HG02623 (cell line): Measurements from ENCODE around the gene SPARCL1.

ENCODE experiments used
- ATAC-seq: cut with Tn5 transposase; IDR thresholded peaks from one replicate; pipeline ENCODE4 v1.9.1; 2021; ENCODE audit warnings: moderate library complexity; ENCODE audit not compliant: unreplicated experiment

The SPARCL1 gene

GRCh38 chr4:87541956-87542709, 13.0 kb upstream of the SPARCL1 start:
- no peak for ATAC-seq

DNA sequence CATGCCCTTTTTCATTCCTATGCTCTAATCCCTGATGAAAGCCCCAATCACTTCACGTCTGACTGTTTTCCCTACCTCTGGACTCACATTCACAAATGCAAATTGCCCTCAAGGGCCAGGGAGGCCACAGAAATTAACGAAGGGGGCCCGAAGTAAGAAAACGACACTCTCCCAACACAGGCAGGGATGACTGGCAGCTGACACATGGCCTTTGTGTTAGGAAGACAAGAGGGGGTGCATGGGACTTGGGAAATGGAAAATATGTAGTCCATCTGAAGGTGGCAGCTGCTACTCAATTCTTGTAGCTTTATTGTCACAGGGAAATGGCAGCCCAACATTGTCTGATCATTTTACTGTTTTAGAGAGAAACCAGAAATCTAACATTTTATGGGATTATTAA, 12.3 kb upstream of the SPARCL1 start:
- no peak for ATAC-seq

DNA sequence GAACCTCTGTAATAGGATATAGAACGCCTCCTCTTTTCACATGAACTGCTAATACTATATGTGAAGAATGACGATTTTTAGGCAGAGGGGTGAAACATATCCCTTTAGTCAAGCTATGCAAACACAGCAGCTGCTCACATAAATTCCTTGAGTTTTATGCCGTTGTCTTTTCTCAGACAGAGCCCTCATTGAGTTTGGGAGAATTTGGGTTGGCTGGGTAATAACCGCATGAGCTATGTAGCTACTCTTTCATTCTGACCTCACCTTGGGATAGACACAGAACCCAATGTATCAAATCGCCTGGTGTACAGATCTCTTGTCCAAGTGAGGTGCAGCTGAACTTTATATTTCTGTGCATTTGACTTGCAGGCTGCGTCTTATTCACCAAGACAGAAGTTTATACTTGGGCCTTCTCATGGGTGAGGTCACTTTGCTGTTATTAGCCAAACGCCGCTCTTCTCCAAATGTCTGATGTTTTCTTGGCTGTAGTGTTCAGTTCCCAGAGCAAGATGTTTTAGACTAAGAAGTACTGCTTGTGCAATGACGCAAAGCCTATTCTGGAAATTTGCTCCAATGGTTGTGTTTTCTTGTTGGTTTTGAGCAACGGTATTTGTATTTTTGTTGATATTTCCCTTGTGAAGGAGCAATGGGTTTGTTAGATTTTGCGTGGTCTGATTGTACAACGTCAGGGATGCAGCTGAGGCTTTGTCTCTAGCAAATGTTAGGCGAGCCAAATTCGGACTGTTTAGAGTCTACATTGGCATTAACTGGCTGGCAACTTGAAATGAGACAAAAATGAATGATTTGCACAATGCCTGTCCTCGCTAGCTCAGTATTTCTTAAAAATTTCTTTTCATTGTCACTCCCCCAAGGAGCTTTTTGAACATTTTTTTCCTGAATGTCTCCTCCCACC, 11.2 kb upstream of the SPARCL1 start:
- ATAC-seq = no peak

DNA sequence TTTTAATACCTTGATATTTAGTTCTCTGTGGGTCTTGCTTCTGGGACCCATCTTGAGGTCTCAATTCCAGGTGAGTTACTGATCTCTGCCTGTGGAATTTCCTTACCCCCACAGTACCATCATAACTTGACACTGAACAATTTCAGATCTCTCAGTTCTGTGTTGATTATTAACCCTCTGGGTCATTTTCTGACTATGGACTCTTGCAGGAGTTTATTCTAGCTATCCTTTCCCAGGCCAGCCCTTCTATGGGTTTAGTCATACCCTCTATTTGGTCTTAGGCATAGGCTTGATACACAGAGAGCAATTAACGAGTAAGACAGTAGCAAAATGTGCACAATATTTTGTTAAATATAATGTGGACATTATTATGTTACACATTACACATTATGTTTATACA, 3.7 kb upstream of the SPARCL1 start:
- no peak for ATAC-seq

DNA sequence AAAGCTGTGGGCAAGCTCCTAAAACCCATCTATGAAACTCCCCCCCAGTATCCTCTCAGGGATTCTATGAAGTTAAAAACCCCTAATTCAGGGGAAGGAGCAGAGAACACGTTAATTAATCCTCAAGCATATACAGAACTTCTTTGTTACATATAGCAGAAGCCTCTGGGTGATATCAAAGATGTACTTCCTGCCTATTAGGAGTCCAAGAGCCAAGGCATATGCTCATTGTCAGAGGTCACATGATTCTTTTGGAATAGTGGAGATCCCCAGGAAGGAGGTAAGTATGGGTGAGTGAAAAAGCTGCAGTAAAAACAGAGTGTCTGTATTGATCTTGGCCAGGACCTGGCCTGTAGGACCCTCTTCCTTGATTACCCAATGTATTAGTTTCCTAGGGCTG, 2.9 kb upstream of the SPARCL1 start:
- no peak for ATAC-seq

DNA sequence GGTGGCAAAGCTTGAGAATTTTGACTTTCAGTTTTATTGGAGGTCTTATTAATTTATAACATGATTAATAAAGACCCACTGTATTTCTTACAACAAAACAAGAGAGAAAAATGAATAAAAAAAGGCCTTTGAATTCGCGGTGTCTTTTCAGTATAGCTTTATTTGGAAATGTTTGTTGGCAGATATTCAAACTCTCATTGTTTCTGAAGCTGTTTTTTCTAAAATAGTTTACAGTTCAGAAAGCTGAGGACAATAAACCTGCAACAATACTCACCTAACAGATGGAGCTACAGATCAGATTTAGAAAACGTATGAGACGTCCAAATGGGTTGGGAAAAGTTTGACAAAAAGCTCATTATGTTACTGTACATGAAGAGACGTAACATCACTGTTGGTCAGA, 2.4 kb upstream of the SPARCL1 start:
- no peak for ATAC-seq

GRCh38 chr4:87530868-87531267, 1.7 kb upstream of the SPARCL1 start:
- ATAC-seq = no peak

DNA sequence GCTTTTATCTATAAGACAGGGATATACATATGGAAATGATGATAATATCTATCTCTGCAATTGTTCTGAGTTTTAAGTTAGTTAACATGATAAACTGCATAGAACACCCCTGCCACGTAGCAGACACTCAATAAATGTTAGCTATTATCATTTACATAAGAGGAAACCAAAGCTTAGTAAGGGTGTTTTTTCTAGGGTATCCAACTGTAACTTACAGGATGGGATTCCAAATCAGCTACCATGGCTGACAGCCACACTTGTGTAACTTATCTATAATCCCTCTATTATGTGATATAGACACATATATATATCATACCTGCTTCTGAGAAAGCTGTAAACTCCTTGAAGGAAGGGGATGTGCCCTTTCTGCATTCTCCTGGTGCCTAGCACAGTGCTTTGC, 1.1 kb upstream of the SPARCL1 start:
- ATAC-seq = no peak

DNA sequence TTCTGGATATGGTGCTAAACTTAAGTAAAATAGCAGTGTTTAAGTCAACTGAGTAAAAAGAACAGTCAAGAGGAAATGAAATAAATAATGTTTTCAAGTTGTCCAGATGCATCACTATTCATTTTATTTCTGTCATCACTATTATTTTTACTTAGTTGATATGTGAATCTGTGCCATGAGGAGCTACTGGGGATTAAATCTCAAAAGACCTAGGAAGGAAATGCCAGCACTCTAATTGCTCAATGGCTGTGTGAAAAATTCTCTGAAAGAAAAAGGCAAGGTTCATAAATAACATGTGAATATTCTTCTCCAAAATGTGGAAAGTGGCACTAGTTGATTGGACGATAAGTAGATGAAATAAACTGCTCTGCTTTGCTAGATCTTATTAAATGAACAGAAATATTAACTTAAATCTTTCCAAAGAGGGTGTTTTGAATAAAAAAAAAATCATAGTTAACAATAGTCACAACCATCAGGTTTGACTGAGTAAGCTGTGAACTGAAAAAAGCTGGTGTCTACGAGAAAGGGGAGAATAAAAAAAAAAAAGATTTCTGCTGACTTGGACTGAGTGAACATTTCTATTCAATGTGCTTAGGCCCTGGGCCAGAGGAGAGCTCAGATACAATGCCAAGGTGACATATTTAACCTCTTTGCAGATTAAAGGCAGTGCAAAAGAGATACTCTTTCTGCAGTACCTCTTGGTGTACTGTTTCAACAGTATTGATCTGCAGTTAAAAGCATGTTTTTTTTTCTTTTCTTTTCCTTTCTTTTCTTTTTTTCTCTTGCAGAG, 1.6 kb downstream of the SPARCL1 start:
- ATAC-seq = no peak

- ATAC-seq = no peak
Measured at GRCh38 chr4:87525636-87526295, 3.4 kb downstream of the SPARCL1 start.

DNA sequence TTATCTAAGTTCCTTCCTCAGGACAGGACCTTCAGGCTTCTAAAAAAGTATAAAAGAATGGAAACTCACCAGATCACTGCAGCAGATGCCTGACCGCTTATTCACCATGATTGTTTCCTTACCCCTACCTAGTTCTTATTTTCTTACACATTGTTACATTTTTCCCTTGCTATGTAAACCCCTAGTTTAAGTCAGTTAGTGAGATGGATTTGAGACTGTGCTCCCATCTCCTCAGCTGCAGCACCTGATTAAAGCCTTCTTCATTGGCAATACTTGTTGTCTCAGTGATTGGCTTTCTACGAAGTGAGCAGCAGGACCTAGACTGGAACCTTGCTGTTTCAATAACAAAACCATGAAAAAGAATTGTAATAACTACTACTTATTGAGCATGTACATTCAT, 4.7 kb downstream of the SPARCL1 start:
- ATAC-seq = no peak

GRCh38 chr4:87523307-87523706, 5.9 kb downstream of the SPARCL1 start:
- ATAC-seq = no peak

- ATAC-seq = no peak
Measured at GRCh38 chr4:87521757-87522374, 7.3 kb downstream of the SPARCL1 start.

DNA sequence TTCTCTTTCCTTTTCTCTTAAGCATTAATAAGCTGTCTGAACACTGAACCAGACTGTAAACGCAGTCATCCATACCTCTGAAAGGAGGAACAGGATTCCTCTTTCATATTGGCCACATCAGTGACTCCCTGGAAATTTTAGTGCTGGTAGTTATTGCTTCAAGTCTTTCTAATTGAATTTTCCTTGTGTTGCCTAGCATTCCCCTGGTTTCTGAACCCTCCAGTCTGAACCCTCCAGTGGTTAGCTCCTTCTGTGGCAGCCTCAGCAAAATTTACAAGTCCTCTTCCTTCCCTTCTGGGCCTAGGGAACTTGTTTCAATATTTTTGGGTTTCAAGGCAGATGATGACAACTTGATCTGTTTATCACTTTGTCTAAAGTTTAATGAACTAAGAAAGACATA, 7.9 kb downstream of the SPARCL1 start:
- ATAC-seq = no peak

GRCh38 chr4:87517621-87518020, 11.6 kb downstream of the SPARCL1 start:
- no peak for ATAC-seq

DNA sequence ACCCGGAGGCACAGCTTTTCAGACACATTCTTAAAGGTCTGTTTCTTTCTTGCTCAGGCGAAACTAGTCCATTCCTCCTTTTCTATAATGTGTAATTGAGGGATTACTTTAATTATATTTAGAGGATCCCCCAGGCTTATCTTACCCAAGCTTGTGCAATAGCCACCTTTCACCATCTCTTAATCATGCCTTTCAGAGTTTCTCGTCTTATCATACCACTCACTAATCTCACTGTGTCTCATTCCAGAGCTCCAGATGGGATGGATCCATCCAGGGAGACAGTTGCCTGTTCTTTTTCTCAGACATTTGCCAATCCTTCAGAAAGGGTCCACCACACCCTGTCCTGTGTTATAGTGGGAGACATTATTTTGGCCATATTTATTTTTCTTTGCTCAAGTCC, 12.5 kb downstream of the SPARCL1 start:
- no peak for ATAC-seq

GRCh38 chr4:87512400-87512799, 16.8 kb downstream of the SPARCL1 start:
- no peak for ATAC-seq

- ATAC-seq = no peak
Measured at GRCh38 chr4:87511500-87511899, 17.7 kb downstream of the SPARCL1 start.

DNA sequence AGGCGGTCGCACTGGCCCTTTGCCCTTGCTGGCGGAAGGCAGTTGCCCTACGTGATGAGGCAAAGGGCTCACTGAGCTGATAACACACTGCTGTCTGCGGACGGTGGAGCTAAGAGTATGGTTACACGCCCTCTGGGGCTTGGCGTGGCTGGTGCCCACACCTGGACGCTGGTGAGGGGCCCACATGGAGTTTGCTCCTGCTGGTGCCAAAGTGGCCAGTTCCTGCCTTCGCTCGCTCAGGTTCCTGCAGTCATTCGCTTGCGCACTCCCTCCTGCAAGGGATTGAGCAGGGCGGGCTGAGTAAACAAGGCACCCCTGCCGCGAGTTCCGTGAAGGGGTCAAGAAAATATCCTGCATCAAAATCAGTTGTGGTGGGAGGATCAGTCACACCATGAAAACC, 18.4 kb downstream of the SPARCL1 start:
- ATAC-seq = no peak

DNA sequence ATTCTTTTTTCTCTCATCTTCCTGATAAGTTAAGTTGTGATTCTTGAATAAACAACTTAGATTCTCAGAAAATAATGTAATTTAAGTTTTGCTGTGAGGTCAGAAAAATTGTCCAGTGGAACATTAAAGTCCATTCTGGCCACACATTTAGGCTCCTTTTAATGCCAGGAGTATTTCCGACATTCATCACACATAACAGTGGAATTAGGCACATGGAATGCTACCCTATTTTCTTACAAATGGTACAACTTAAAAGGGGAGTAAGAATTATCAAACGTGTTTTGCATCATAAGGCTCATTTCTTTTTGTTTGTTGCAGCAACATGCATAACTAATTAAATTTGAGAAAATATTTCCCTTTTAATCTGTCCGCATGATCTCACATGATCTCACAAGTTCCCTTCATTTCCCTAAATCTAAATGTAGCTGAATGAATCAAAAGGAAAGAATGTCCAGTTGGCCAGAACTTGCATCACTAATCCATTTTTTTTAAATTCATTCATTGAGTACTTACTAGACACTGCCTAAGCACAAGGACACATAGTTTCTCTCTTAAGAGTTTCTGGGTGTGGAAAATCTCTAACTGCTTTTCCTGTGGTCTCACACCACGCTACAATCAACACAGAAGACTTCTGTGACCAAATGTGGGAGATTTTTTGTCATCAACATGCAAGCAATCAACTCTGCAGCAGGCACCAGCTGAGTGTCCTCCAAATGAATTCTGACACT, 22.0 kb downstream of the SPARCL1 start:
- ATAC-seq = no peak
